Endothelial cell of umbilical vein (primary cell): Measurements from ENCODE around the gene PIKFYVE.

Experiments
- CTCF ChIP-seq, 2 donors: IDR thresholded peaks; 1 replicate in 1 of 2; 2 replicates in 1 of 2; pipeline ENCODE4 v1.5.1; 2011; ENCODE audit warnings: low read length in 2 of 2, mild to moderate bottlenecking in 2 of 2, moderate library complexity in 2 of 2, control low read depth in 1 of 2, inconsistent platforms in 1 of 2, low read depth in 1 of 2; ENCODE audit not compliant: insufficient read depth in 1 of 2; ENCODE audit errors: extremely low read depth in 1 of 2
- MAX ChIP-seq: IDR thresholded peaks from 2 replicates; pipeline ENCODE4 v1.6.1; 2011; ENCODE audit not compliant: insufficient read depth, insufficient read length
- POLR2A ChIP-seq: IDR thresholded peaks from 2 replicates; pipeline ENCODE4 v1.6.1; 2012; ENCODE audit warnings: low read depth, mild to moderate bottlenecking, control low read depth, low read length
- POLR2AphosphoS5 ChIP-seq: IDR thresholded peaks from 2 replicates; pipeline ENCODE4 v1.6.1; 2012; ENCODE audit warnings: low read depth, mild to moderate bottlenecking, control low read depth, low read length, moderate library complexity; ENCODE audit not compliant: insufficient read depth

GRCh38 chr2:208334230-208334629 lies 68.2 kb downstream of the PIKFYVE start:
- TF ChIP-seq CTCF (IDR thresholded peaks at IDR 0.05; ENCODE audit: extremely low read depth in 1 of 2, insufficient read depth in 1 of 2, low read depth in 1 of 2, low read length in 2 of 2), result no peak
- TF ChIP-seq POLR2A, result no peak
- TF ChIP-seq MAX, result no peak
- no peak for TF ChIP-seq POLR2AphosphoS5
